ENCODE data around the gene HNRNPUL1.

HNRNPUL1 gene

DNA sequence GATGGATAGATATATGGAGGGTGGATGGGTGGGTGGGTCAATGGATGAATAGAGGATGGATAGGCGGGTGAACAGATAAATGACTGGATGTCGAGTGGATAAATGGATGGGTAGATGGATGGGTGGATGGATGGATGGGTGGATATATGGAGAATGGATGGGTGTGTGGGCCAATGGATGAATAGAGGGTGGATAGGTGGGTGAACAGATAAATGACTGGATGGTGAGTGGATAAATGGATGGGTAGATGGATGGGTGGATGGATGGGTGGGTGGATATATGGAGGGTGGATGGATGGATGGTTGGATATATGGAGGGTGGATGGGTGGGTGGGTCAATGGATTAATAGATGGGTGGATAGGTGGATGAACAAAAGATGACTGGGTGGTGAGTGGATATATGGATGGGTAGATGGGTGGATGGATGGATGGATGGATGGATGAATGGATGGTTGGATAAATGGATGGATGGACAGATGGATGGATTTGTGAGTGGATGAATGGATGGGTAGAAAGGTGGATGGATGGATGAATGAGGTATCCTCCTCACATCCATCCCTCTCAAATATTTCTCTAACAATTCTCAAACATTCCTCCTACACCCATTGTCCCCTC, 24.1 kb upstream of the HNRNPUL1 start:
- no peaks in the 10 kb centered on the region for H3K79me2 ChIP-seq (ENCODE audit: insufficient read depth, low read length)
- H3K27me3 ChIP-seq (ENCODE audit: insufficient read depth, low read length): no peaks in the 10 kb centered on the region
- no peak overlapping the region for H2AFZ ChIP-seq (ENCODE audit: low read length)
- H3K27ac ChIP-seq (ENCODE audit: low read depth, low read length, poor library complexity, severe bottlenecking): no peak overlapping the region
- TF ChIP-seq, protein P1, sequence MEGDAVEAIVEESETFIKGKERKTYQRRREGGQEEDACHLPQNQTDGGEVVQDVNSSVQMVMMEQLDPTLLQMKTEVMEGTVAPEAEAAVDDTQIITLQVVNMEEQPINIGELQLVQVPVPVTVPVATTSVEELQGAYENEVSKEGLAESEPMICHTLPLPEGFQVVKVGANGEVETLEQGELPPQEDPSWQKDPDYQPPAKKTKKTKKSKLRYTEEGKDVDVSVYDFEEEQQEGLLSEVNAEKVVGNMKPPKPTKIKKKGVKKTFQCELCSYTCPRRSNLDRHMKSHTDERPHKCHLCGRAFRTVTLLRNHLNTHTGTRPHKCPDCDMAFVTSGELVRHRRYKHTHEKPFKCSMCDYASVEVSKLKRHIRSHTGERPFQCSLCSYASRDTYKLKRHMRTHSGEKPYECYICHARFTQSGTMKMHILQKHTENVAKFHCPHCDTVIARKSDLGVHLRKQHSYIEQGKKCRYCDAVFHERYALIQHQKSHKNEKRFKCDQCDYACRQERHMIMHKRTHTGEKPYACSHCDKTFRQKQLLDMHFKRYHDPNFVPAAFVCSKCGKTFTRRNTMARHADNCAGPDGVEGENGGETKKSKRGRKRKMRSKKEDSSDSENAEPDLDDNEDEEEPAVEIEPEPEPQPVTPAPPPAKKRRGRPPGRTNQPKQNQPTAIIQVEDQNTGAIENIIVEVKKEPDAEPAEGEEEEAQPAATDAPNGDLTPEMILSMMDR (IDR thresholded peaks at IDR 0.05; ENCODE audit: low read length): no peak
- TF ChIP-seq EZH2 (IDR thresholded peaks at IDR 0.05; ENCODE audit: borderline replicate concordance, low read length): no peak
- no peaks in the 10 kb centered on the region for H3K36me3 ChIP-seq (ENCODE audit: insufficient read depth, low read length)
- no peaks in the 10 kb centered on the region for H3F3A ChIP-seq (ENCODE audit: insufficient read depth, low read length)
- H3K9ac ChIP-seq (ENCODE audit: low read length): no peak overlapping the region
- no peaks in the 10 kb centered on the region for H4K20me1 ChIP-seq (ENCODE audit: insufficient read depth, low read length)
- no peaks in the 10 kb centered on the region for H3K4me1 ChIP-seq (ENCODE audit: insufficient read depth, low read length, severe bottlenecking)
- H3K9me3 ChIP-seq (ENCODE audit: low read length): no peaks in the 10 kb centered on the region
- no peaks in the 10 kb centered on the region for H3K9me2 ChIP-seq (ENCODE audit: low read depth, low read length)
- no peak overlapping the region for H3K4me2 ChIP-seq (ENCODE audit: low read length)
- no peak overlapping the region for H3K4me3 ChIP-seq (ENCODE audit: low read depth, low read length, poor library complexity, severe bottlenecking)

DNA sequence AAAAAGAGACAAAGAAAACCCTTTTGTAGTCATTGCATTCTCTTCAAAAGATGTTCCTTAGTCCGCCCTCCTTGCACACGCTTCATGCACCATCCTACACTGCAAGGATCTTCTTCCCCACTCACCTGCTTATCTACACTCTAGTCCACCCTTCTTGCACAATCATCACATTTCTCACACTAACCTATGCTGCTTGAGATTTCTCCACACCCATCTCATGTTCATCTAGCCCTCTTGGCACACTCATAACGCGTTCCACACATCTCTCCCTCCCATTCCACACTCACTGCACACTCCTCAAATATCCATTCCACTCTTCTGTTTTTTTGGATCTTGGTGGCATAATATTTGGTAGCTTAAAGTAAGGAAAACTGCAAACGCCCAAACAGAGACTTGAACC, 22.3 kb upstream of the HNRNPUL1 start:
- H3K36me3 ChIP-seq (ENCODE audit: insufficient read depth, low read length): no peaks in the 10 kb centered on the region
- H3K4me3 ChIP-seq (ENCODE audit: low read depth, low read length, poor library complexity, severe bottlenecking): no peak overlapping the region
- H3K27ac ChIP-seq (ENCODE audit: low read depth, low read length, poor library complexity, severe bottlenecking): no peak overlapping the region
- H3K9me2 ChIP-seq (ENCODE audit: low read depth, low read length): no peaks in the 10 kb centered on the region
- no peak overlapping the region for H3K9ac ChIP-seq (ENCODE audit: low read length)
- H3K27me3 ChIP-seq (ENCODE audit: insufficient read depth, low read length): no peaks in the 10 kb centered on the region
- H4K20me1 ChIP-seq (ENCODE audit: insufficient read depth, low read length): no peaks in the 10 kb centered on the region
- TF ChIP-seq EZH2 (IDR thresholded peaks at IDR 0.05; ENCODE audit: borderline replicate concordance, low read length): no peak
- TF ChIP-seq, protein P1 (IDR thresholded peaks at IDR 0.05; ENCODE audit: low read length): no peak
- H3K4me2 ChIP-seq (ENCODE audit: low read length): no peak overlapping the region
- no peaks in the 10 kb centered on the region for H3K9me3 ChIP-seq (ENCODE audit: low read length)
- H3K4me1 ChIP-seq (ENCODE audit: insufficient read depth, low read length, severe bottlenecking): no peaks in the 10 kb centered on the region
- no peak overlapping the region for H2AFZ ChIP-seq (ENCODE audit: low read length)
- H3F3A ChIP-seq (ENCODE audit: insufficient read depth, low read length): no peaks in the 10 kb centered on the region
- H3K79me2 ChIP-seq (ENCODE audit: insufficient read depth, low read length): no peaks in the 10 kb centered on the region

DNA sequence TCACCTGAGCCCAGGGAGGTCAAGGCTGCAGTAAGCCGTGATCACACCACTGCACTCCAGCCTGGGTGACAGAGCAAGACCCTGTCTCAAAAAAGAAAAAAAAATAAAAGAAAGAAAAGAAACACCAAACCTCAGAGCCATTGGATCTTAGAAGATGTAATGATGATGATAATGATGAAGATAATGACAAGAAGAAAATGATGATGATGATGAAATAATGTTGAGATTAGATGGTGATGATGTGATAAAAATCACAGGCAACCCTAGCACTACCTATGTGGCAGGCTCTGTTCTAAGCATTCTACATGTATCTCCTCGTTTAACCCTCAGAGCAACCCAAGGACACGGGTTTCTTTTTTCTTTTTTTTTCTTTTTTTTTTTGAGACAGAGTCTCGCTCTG, 20.1 kb upstream of the HNRNPUL1 start:
- no peak overlapping the region for H3K27ac ChIP-seq (ENCODE audit: low read depth, low read length, poor library complexity, severe bottlenecking)
- H3K79me2 ChIP-seq (ENCODE audit: insufficient read depth, low read length): no peaks in the 10 kb centered on the region
- no peak overlapping the region for H3K4me2 ChIP-seq (ENCODE audit: low read length)
- H3K36me3 ChIP-seq (ENCODE audit: insufficient read depth, low read length): no peaks in the 10 kb centered on the region
- H3F3A ChIP-seq (ENCODE audit: insufficient read depth, low read length): no peaks in the 10 kb centered on the region
- H2AFZ ChIP-seq (ENCODE audit: low read length): no peak overlapping the region
- no peaks in the 10 kb centered on the region for H3K4me1 ChIP-seq (ENCODE audit: insufficient read depth, low read length, severe bottlenecking)
- no peaks in the 10 kb centered on the region for H4K20me1 ChIP-seq (ENCODE audit: insufficient read depth, low read length)
- H3K9me2 ChIP-seq (ENCODE audit: low read depth, low read length): no peaks in the 10 kb centered on the region
- no peak for TF ChIP-seq EZH2 (IDR thresholded peaks at IDR 0.05; ENCODE audit: borderline replicate concordance, low read length)
- TF ChIP-seq, protein P1 (IDR thresholded peaks at IDR 0.05; ENCODE audit: low read length): no peak
- H3K27me3 ChIP-seq (ENCODE audit: insufficient read depth, low read length): no peaks in the 10 kb centered on the region; the same call in 1 of the 2 replicates
- H3K9me3 ChIP-seq (ENCODE audit: low read length): no peaks in the 10 kb centered on the region
- no peak overlapping the region for H3K4me3 ChIP-seq (ENCODE audit: low read depth, low read length, poor library complexity, severe bottlenecking)
- H3K9ac ChIP-seq (ENCODE audit: low read length): no peak overlapping the region
